HG03469 (cell line): ENCODE measurements around the gene RPS6KA2.

Experiments
- ATAC-seq: cut with Tn5 transposase; IDR thresholded peaks from one replicate; pipeline ENCODE4 v1.9.1; 2021; ENCODE audit warnings: mild to moderate bottlenecking, moderate library complexity, moderate number of reproducible peaks; ENCODE audit not compliant: unreplicated experiment

RPS6KA2 gene

DNA sequence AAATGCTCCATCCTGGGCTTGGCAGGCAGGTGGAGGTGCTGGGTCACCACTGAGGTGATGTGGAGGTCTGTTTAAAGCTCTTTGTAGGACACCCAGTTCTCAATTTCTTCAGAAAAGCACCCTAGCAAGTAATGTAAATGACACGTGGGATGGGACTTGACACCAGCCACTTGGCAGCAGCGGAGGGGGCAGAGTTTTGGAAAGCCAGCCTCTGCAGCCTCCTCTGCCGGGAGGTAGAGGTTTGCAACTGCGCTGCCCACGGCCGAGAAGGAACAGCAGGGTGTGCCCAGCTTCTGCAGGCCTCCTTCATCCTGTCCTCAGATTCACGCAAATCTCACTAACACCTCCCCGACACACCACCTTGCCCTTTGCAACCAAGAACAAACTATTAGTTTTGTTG is 117.9 kb downstream of the RPS6KA2 start:
- no peak for ATAC-seq

DNA sequence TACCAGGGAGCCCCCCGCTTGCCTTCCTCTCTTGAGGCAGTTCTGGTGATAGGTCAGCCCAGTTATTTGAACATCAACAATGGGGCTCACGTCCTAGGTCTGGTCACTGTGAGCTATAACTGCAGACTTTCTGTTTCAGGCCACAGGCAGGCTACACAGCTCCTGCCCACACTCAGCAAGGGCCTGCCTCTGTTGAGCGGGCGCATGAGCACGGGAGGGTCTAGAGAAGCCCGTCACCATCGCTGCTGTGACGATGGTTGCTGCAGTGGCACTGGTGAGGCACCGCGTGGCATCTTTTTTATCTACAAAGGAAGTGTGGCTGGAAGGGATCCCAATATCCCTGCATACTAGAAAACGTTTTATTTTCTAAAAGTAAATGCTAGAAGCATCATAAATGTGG is 118.3 kb downstream of the RPS6KA2 start:
- no peak for ATAC-seq

DNA sequence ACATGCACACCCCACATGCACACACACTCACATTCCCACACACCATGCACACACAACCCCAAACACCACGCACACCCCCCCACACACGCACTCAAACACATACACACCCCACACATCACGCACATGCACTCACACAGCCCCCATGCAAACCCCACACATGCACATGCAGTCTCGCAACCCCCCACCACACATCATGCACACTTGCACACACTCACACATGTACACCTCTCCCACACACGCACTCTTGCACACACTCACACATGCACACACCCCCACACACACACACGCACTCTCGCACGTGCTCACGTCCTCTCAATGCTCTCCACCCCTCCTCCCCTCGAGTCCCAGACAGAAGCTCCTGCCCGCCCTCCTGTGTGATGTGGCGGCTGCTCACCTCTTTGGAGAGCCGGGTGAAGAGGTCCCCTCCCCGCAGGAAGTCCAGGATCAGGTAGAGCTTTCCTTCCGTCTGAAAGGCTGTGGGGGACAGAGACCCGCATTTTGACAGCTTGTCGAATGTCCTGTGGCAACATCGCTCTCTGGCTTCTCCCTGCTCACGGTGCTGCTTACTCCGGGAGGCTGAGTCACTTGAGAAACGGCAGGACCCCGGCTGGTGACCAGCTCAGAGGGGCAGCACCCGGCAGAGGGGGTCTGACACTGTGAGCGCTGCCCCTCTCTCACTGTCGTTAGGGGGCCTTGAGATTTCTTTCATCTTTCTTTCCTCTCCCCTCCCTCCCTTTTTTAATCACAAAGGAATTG is 119.1 kb downstream of the RPS6KA2 start:
- no peak for ATAC-seq

DNA sequence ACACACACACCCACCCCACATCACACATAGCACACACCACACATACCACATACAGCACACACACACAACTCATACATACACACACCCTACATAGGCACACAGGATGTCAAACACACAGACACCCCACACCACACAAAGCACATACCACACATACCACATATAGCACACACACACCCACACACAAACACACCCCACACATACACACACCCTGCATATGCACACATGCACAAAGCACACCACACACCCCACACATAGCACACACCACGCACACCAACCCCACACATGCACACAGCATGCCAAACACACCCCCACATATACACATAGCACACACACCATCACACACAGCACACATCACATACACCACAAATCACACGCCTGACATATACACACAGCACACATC is 119.7 kb downstream of the RPS6KA2 start:
- ATAC-seq: no peak

DNA sequence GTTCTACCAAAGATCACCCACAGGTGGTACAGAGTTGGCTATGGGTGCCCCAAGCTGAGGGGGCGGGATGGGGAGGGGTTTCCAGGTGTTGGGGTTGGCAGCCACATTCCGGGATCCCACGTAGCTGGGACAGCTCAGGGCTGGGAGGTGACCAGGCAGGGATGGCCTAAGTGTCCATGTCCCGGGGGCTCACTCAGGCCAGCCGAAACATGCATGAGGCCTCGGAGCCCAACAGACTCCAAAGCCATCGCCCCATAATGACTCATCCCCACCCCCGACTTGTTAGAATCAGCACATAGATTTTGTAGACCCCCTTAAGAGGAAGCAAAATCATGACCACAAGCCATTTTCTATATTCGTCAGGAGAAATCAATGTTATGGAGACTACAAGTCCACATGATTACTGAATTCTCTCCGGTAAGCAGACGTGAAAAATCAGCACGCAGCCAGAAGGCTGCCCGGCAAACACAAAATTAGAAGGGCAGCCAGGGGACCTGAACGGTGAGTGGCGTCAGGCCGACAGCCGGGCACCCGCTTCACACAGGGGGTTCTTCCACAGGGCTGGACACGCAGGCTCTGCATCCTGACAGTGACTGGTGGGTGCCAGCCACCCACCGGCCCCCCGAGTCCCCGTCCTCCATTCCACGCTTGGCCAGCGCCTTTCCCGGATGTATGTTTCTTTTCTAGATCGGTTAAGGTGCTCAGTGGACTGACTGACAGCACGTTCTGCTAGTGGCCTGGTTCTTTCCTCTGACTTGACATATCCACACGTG is 121.7 kb downstream of the RPS6KA2 start:
- no peak for ATAC-seq

DNA sequence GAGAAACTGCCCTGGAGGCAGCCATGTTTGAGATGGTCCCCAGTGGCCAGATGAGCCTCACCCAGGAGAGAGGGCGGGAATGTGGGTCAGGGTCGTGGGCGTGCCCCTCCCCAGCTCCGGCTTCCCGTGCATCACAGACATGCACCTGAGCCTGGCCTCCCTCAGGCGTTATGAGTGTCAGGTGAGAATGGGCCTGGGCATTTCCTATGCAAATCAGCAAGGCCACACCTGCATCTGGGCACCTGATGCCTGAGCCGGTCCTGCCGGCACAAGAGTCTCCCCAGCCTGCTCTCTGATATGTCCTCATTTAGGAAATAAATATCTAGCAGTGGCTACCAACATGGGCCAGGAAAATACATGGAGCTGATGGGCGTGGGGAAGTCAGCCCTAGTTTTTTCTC is 123.0 kb downstream of the RPS6KA2 start:
- ATAC-seq: no peak

DNA sequence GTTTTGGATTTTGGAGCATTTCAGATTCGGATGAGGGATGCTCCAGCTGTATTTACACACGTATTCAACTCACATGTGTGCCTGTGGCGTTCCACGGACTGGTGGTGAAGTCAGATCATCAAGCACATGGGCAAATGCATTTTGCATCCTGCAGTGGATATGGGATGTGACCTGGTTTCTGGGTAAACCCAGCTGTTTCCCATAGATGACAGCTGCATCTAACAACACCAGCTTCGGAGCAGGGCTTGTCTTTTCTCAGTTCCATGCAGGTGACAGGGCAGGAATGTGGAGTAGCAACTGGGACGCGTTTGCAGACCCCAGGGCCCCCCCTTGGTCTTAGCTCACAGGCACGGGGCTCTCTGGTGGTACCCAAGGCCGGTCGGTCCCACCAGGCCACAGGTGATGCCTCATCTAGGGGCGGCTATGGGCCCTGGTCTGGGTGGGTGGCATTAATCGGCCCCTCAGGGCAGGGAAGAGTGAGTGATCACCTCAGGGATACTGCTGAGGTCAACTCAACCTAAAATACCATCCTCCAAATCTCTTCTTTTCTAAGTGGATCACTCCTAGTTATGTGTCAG is 123.8 kb downstream of the RPS6KA2 start:
- no peak for ATAC-seq

DNA sequence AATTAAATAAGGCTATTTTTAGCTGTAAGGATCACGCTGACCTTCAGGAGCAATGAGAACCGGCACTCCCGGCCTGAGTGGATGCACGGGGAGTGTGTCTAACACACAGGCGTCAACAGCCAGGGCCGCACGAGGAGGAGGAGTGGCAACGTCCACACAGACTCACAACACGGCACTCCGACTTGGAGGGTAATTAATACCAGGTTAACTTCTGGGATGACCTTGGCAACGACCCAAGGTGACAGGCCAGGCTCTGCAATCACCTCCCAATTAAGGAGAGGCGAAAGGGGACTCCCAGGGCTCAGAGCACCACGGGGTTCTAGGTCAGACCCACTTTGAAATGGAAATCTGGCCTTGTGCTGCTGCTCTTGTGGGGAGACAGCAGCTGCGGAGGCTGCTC is 124.6 kb downstream of the RPS6KA2 start:
- ATAC-seq: no peak

DNA sequence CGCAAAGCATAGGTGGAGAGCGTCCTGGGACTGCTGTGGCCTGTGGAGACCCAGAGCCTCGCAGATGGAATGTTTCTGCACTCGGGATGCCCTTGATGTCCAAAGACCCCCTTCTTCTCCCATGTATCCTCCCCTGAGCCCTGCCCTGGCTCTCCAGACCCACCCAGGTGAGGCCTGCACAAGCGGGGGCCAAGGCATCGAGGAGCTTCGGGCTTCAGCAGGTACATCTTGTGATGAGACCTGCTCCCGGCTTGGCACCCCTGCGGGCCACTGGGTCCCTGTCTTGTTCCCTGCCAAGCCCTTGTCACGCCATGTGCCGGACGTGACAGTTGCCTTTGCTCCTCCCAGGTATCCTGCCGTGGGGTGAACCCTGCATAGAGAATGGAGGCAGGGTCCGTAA is 125.8 kb downstream of the RPS6KA2 start:
- ATAC-seq: no peak

DNA sequence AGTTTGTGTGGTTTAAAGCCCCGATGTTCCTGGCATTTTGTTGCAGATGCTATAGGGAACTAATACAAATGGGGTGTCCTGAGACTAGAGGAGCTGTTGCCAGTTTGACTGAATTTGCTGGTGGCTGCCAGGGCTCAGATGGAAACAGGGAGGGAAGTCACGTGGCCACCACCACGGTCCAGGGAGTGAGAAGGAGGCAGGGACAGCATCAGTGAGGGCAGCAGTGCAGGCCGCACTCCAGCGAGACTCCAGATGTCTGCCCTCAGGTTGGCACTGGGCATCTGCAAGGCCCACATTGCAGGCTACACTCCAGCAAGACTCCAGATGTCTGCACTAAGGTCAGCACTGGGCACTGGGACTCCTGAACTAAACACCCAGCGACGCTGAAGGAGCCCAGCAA is 126.8 kb downstream of the RPS6KA2 start:
- no peak for ATAC-seq

DNA sequence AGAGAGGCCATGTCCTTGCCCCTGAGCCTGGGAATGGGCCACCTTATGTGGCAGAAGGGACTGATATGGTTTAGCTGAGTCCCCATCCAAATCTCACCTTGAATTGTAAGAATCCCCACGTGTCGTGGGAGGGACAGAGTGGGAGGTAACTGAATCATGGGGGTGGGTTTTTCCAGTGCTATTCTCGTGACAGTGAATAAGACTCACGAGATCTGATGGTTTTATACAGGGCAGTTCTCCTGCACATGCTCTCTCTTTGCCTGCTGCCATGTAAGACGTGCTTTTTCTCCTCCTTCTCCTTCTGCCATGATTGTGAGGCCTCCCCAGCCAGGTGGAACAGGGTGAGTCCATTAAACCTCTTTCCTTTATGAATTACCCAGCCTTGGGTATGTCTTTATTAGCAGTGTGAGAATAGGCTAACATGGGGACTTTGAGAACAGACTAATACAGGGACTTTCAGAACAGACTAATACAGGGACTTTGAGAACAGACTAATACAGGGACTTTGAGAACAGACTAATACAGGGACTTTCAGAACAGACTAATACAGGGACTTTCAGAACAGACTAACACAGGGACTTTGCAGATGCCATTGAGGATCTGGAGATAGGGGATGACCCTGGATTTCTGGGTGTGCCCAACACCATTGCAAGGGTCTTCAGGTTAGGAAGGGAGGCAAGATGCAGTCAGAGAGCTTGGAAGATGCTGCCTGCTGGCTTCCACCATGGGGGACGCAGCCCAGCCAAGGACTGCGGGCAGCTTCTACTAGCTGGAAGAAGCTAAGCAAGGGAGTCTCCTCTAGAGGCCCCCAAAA is 127.5 kb downstream of the RPS6KA2 start:
- peak; percentile 81 for ATAC-seq

DNA sequence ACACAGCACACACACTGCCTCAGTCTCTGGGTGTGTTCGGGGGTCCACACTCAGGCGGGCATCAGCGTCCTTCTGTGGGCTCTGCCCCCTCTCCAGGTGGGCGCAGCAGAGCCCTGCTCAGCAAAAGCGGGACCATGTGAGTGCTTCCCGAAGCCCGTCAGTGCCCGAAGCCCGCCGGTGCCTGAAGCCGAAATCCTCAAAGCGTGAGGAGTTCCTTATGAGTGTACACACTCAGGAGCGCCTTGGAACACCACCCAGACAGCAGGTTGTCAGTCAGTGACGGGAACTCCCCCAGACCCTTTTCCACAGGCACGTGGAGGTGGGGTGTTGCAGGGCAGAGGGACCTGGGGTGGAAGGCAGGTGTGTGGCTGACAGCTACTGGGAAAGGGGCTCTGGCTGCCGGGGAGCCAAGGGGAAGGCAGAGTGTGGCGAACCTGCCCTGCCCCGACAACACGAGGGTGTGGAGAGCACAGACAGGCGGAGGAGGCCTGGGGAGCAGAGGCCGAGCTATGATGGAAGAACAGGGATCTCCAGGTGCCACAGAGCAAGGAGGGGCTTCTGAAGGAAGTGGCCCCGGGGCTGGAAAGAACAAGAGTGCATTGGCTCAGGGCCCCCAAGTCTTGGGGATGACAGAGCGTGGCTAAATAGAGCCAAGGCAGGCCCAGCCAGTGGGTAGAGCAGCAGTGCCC is 128.2 kb downstream of the RPS6KA2 start:
- ATAC-seq: no peak

DNA sequence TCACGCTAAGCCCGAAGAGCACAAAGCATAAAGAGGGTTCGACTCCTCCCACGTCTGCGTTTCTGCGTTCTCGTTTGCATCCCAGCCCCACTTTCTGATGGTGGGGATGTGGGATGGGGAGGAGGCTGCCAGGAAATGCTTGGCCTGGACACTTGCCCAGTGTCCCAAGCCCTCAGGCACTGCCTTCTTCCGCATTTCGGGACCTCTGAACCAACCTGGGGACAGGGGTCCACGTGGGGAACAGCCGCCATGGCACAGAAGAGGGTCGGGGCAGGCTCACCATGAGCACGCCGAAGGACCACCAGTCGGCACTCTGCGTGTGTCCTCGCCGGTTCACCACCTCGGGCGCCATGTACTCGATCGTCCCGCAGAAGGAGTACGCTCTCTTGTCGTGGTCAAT is 128.8 kb downstream of the RPS6KA2 start:
- no peak for ATAC-seq

DNA sequence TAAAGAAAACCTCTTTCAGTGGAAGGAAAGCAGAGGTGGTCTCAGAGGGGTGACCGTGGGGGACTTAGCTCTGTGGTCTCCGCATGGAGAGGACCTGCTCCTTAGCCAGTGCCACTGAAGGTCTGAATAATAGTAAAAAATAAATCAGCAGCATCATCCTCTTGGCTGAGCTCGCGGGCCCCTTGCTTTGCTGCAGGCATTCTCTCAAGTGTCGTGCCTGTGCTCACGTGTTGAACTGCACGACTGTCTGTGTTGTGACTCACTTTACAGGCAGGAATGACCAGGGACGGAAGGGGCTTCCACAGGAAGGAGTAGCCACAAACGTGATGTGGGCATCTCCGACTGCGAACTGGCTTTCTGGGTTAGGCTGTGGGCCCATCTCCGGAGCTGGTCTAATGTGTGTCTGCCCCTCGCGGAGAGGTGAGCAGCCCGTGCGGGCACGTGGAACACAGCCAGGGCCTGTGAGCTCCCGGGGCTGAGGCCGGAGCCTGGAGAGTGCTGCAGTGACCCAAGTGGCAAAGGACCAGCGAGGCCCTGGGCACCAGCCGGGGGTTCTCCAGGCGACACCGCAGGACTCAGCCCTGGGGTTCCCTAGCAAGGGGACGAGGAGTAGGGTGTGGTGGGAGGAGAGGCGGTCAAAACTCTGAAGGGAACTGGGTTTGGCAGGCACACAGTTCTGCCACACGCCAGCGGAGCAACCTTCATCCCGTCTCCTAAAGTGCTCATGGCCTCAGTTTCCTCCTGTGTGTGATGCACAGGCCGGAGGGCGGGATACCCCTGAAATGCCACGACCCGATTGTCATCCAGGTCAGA is 129.8 kb downstream of the RPS6KA2 start:
- no peak for ATAC-seq

DNA sequence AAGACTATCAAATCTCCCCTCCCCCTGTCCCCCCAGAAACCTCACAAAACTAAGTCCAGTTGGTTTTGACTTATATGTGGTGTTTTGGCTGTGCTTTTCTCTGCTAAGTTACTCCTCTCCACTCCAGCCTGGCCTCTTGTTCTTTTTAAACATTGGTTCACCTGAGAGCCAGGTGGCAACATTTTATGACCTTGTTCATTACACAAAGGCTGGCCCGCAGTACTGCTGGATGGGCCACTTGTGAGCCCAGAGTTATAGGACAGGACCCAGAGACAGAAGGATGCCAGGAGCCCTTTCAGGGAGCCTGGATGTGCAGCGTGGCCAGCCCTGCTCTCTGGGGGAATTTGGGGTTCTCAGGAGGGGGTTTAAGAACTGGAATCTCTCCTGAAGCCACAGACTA is 130.6 kb downstream of the RPS6KA2 start:
- ATAC-seq: no peak

DNA sequence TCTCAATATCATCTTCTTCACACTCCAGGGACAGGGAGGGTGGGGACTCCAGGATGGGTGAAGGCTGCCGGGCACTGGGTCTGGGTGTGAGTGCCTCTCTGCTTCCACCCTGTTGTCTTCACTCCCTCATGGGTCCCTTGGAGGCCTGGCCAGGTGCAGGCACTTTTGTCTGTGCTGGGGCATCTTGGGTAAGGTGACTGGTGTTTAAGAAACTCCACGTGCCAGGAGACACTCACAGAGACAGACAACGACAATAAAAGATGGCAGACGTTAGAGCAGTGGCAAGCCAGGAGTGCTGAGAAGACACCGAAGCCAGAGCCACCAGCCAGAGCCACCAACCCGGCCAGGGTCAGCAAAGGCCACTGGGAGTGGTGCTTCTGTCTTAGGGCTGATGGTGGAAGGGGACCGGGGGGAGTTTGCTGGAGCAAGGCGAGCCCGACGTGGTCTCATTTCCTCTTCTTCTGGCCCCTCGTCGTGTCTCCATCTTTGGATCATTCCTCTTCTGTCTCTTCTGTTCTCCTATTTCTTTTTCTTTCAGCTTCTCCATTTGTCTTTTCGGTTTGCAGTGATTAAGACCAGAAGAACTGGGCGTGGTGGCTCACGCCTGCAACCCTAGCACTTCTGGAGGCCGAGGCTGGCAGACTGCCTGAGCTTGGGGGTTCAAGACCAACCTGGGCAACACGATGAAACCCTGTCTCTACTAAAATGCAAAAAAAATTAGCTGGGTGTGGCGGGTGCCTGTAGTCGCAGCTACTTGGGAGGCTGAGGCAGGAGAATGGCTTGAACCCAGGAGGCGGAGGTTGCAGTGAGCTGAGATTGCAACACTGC is 131.3 kb downstream of the RPS6KA2 start:
- ATAC-seq: no peak

DNA sequence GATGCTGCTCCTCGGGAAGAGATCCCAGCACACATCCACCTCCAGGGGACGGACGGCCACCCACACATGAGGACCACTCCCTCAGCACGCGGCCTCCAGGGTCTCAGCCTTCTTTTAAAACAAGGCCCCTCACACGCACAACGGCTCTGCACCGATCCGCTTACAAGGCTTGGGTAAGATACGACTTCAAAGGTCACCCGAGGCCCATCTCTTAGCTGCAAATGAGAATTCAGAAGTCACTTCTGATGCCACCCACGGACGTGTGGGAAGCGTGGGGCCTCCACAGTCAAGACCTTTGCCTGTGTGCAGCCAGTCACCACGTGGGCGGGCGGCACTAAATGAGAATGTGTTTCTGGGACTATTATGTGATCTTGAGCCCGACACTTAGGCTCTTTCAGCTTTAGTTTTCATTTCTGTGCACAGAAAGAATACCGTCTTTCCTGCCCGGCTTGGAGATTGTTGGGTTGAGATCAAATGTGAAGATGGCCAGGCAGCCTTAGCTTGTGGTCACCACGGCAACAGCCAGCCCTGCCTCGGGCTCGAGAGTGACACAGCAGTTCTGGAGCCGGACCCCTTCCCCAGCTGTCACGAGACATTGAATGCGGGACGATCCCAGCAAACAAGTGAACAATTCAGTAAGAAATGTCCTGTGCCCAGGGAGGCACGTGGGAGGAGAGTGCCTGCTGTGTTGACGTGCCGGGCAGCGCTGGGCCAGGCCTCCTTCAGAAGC is 132.1 kb downstream of the RPS6KA2 start:
- ATAC-seq: no peak

DNA sequence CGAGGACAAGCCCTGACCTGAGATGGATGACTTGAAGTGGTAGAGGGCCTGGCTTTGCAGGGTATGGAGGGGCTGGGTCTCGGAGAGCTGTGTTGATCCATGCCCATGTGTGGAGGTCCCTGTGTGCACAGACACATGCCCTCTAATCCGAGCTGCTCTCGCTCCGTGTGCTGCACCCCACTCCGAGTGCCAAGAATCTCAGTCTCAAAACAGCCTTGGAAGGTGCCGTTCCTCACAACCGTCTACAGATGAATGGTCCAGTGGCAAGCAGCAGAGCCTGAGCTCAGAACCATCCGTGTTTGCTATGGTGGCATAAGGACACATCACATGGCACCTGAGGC is 133.0 kb downstream of the RPS6KA2 start:
- no peak for ATAC-seq
